Measurements from ENCODE around the gene DACT2.

DACT2 gene

DNA sequence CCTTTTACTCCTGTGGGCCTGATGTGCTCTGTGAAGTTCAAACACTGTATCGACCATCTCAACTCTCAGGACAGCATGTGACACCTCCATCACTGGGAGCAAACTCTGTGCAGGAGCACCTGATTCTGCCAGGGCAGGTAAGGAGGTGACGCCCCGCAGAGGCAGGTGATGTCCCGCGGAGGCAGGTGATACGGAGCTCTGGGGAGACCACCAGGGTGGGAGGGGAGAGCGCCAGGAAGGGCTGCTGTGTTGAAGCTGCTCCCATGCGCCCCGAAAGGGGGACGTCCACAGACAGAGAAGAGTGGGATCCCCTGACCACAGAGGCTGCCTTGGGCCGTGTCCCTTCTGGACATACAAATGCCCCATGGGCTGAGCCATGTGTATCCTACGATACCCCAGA, 58.3 kb downstream of the DACT2 start:
- DNase-seq: no peak

DNA sequence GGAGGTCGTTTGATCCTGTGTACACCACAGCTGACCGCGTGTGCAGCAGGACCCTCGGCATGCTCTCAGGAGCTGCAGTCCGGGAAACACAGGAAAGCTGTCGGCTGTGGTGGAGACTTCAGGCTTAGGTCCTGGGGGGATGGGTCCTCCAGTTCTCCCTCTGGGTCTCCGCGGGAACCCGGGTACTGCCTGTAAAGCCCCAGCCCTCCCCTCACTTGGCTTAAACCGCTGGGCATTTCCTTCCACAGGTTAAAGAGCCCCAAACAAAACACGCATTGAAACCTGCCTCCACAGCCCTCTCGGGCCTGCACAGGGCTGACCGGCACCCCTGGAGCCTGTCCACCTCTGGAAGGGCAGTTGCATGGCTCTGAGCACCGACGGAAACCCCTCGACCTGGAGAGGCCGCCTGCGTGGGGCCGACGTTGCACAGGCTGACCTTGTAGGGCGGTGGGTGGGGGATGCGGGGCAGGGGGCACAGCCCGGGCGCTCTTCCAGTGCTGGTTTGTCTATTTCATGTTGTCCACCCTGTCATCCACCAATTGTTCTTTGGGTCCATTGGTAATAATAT, 59.1 kb downstream of the DACT2 start:
- DNase-seq: no peak

DNA sequence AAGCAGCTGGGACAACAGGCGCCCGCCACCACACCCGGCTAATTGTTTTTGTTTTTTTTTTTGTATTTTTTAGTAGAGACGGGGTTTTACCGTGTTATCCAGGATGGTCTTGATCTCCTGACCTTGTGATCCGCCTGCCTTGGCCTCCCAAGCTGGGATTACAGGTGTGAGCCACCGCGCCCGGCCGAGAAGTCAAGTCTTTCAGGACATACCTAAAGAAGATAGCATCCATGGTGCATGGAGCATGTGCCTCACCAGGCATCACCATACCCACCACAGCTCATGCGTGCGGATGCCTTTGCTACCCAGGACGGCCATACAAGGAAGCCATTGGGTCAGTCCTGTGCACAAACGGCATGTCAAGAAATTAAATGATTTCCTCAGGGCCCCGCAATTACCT, 60.8 kb downstream of the DACT2 start:
- DNase-seq: no peak

DNA sequence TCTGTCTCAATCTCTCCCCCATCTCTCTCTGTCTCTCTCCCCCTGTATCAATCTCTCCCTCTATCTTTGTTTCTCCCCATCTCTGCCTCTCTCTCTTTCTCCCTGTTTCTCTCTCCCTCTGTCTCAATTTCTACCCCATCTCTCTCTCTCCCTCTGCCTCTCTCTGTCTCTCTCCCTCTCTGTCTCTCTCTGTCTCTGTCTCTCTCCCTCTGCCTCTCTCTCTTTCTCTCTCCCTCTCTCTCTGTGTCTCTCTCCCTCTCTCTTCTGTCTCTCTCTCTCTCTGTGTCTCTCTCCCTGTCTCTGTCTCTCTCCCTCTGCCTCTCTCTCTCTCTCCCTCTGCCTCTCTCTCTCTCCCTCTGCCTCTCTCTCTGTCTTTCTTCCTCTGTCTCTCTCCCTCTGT, 62.6 kb downstream of the DACT2 start:
- no peak for DNase-seq

All from NCI-H226 (cell line).